ENCODE measurements around the gene CLMN.
A peak's percentile ranks its signal among the peaks of the same experiment; 100 is the strongest.

Gene CLMN

DNA sequence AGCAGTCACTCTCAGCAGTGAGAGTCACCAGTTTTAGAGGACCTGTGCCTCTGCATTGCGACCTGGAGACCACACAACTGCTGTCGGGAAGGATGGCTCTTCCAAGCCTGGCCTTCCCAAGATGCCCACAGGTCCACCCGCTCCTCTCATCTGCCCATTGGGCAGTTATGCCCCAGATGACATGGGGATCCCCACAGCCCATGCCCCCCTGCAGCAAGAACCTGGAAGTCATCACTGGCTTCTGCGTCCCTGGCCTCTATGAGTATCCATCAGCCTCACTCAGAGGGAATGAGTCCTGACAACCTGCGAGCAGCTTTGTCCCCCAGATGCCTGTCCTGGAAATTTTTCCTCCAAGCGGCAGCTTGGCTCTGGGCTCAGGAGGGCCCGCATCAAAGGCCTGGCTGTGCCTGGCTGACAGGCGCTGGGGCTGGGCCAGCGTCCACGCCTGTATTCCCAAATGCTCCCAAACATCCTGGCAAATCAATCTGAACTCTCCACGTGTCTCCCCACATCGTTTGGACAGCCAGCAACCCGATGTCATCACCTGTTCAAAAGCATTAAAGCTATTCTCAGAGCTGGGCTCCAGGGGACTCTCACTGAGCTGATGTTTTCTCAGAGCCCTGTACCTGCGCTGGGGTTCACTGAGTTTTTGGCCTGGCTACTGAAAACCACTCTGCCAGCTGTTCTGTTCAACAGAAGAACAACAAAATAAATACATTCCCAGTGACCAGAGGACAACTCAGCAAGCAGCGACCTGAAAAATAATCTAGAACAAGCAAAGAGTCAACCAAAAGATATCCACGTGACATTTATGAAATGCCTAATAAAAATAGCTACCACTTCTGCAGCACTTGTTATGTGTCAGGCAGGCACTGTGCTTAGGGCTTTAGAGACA, 57.8 kb downstream of the CLMN start:
- no peak for DNase-seq (ENCODE audit: low read depth in 2 of 2)

- DNase-seq (ENCODE audit: low read depth in 2 of 2) = peak; percentile 40 to 47
Observed at GRCh38 chr14:95260537-95261361, 59.0 kb downstream of the CLMN start.

DNA sequence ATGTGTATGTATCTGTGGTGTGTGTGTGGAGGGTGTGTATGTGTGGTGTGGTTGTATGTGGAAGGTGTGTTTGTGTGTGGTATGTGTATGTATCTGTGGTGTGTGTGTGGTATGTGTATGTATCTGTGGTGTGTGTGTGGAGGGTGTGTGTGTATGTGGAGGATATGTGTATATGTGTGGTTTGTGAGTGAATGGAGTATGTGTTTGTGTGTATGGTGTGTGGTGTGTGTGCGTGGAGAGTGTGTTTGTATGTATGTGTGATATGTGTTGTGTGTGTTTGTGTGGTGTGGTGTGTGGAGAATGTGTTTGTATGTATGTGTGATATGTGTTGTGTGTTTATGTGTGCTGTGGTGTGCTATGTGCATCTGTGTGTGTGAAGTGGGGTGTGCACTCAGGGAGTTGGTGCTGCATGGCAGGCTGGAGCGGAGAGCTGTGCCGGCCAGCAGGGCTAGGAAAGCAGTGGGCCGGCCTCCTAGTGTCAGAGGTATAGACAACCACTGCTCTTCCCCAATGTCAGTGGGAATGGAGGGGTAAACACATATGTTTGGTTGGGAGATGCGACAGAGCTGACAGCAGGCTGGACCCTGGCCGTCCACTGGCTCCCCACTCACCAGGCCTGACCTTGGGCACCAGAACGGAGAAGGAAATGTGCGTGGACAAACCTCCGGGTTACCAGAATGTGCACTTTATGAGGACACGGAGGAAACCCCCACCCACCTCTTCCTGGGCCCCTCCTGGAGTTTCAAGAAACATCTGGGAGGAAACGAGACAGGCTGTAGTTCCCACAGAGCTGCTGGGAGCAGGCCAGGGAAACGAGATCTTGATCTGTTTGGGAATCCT, 60.7 kb downstream of the CLMN start:
- DNase-seq (ENCODE audit: low read depth in 2 of 2) = no peak

DNA sequence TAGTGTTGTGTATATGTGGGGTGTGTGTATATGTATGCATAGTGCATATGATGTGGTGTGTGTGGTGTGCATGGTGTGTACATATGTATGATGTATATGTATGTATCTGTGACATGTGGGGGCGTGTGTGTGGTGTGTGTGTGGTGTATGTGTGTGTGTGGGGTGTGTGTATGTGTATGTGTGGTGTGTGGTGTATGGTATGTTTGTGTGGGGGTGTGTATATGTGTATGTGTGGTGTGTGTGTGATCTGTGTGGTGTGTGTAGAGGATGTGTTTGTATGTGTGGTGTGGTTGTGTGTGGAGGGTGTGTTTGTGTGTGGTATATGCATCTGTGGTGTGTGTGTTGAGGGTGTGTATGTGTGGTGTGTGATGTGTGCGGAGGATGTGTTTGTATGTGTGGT, 61.6 kb downstream of the CLMN start:
- no peak for DNase-seq (ENCODE audit: low read depth in 2 of 2)

- DNase-seq (ENCODE audit: low read depth in 2 of 2) = no peak
Observed at GRCh38 chr14:95257521-95257920, 62.2 kb downstream of the CLMN start.

DNA sequence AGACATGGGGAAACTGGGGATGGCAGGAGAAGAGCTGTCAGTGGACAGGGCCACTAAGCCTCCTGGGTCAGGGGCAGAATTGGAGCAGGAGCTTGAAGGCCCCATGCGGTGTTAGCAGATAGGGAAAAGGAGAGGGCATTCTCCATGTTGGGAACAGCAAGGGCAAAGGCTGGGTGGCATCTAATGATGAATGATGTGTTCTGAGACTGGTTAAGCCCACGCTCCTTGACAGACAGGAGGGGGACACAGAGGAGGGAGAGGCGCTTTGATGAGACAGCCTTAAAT, 63.0 kb downstream of the CLMN start:
- DNase-seq (ENCODE audit: low read depth in 2 of 2) = no peak

DNA sequence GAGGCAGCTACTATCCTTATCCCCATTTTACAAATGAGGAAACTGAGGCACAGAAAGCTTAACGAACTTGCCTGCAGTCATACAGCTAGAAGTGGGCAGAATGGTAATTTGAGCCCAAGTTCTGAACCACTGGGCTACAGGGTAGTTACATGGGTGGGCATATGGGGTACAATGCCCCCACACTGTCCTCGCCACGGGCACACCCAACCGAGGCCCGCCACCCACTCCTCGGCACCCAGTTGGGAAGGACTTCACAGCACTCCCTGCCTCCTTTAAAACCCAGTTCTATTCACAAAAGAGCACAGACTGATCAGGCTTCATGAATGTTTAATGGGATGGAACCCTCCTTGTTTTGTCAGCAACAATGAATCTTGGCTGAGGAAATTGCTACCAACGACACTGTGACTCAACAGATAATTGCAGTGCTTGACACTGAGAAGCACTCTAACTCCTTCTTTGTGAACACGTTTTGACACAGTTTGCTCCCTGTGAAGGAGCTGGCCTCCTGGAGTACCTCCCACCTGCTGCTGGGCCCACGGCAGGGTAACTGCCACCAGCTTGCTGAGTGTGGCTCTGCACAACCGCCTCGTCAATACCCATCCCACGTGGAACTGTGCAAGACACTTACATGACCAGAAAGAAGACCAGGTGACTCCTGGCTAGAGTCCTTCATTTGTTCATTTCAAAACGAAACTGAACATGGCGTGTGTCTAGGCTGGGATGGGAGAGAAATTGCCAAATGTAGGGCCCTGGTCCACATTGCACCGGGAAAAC, 63.5 kb downstream of the CLMN start:
- no peak for DNase-seq (ENCODE audit: low read depth in 2 of 2)

- DNase-seq (ENCODE audit: low read depth in 2 of 2) = peak in 1 of 2 donors; percentile 10
Observed at GRCh38 chr14:95255487-95255886, 64.2 kb downstream of the CLMN start.

DNA sequence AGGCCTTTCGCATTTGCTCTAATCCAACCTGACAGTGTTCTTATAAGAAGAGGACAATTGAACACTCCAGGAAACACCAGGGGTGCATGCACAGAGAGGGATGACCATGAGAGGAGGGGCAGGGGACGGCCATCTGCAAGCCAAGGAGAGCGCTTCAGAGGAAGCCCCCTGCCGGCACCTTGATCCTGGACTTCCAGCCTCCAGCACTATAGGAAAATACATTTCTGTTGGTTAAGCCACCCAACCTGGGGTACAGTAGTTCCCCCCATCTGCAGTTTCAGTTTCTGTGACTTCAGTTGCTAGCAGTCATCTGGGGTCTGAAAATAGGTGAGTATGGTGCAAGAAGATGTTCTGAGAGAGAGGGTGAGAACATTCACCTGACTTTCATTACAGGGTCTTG, 64.7 kb downstream of the CLMN start:
- no peak for DNase-seq (ENCODE audit: low read depth in 2 of 2)

- DNase-seq (ENCODE audit: low read depth in 2 of 2) = no peak
Observed at GRCh38 chr14:95254288-95254687, 65.4 kb downstream of the CLMN start.

DNA sequence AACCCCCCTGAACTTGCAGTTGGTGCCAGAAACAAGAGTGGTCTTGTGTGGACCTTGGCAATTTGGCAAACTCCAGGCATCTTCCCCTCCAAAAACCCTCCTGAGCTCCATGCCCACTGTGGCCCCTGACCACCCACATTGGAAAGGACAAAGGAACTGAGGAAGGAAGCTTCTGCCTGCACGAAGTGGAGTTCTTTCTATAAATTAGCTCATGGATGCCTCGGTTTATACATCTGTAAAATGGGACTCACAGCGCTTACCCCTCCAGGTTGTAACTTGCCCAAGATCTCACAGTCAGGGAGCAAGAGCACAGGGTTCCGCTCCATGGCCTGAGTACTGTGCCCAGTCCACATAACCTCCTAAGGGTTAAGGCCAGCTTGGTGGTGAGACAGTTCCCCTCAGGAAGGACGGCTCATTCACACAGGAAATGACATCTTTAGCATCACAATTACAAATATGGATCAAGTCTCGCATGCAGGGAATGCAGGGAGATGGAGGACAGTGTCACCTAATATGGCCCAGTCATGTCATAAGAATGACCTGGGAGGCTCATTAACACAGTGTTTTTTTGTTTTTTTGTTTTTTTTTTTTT, 66.6 kb downstream of the CLMN start:
- DNase-seq (ENCODE audit: low read depth in 2 of 2) = no peak

DNA sequence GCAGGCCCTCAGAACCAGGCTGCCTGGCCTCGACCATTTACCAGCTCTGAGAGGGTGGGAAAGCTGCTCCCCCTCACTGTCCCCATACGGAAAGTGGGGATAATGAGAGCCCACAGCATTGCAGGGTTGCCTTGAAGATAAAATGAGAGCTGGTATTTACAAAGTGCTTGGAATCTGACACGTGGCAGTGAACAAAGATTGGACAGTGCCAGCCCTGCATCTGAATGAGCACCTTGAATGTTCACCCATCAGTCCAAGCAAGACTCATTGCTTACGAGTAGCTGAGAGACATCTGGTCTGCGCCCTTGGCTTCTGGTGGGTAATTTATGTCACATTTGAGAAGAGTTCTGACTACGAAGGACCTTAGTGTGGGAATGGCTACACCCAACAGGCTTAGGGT, 67.5 kb downstream of the CLMN start:
- DNase-seq (ENCODE audit: low read depth in 2 of 2) = no peak

DNA sequence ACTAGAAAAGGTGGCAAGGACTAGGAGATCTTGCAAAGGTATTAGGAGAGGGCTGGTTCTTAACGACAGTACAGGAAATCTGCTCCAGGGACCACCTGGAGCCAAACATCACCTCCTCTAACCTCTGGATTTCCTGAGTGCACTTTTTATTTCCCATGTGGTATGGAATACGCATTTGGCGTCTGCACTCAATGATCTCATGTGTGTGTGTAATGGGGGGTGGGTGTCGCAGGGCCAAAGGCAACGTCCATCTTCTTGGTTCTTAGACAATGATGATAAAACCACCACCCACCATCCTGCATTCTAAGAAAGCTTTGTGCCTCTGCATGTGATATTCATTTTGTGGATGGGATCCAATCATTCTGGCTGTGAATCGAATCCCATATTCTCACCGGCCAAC, 68.8 kb downstream of the CLMN start:
- DNase-seq (ENCODE audit: low read depth in 2 of 2) = no peak

DNA sequence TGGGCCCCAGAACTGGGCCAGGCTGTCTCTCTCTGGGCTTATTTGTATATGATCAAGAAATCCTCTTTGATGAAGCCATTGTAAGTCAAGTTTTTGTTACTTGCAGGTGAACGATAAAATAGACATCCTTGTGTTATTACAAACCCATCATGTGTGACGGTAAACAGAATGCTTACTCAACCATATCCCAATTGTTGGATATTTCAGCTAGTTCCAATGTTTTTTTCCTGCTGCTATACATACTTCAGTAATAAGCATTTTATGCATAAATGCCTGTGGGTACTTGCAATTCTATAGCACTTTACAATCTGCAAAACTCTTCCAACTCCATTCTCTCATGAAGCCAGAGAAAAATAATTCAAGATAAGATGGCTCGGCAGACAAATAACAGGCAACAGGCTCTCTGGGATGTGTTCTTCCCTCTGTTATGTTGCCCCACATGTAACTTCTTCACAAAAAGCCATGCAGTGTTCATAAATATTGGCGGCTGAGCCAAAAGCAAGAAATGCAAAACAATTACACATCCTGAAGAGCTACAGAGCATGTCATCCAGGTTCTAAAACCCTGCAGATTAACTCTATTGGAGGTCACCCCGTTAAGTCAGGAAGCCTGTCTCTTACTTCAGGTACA, 69.5 kb downstream of the CLMN start:
- no peak for DNase-seq (ENCODE audit: low read depth in 2 of 2)

GRCh38 chr14:95248432-95248831, 71.3 kb downstream of the CLMN start:
- no peak for DNase-seq (ENCODE audit: low read depth in 2 of 2)

GRCh38 chr14:95246870-95247269, 72.8 kb downstream of the CLMN start:
- no peak for DNase-seq (ENCODE audit: low read depth in 2 of 2)

- DNase-seq (ENCODE audit: low read depth in 2 of 2) = no peak
Observed at GRCh38 chr14:95245334-95245733, 74.4 kb downstream of the CLMN start.

GRCh38 chr14:95244587-95244986, 75.1 kb downstream of the CLMN start:
- DNase-seq (ENCODE audit: low read depth in 2 of 2) = no peak

GRCh38 chr14:95242870-95243269, 76.8 kb downstream of the CLMN start:
- DNase-seq (ENCODE audit: low read depth in 2 of 2) = no peak

All from stimulated activated CD4-positive, alpha-beta T cell treated with anti-CD3 and anti-CD28 coated beads, Interleukin-15, amount 100 ng/mL, for 48 hours (primary cell).